Epithelial cell of prostate (primary cell): ENCODE results near the gene SUN2.

Source experiments
- DNase-seq: peaks from one replicate; pipeline ENCODE4 v3.0.0-alpha.2; 2011; ENCODE audit warnings: low read depth, low spot score
- H3K27ac ChIP-seq: fragments of 450-650 bp; 2 replicates; pipeline ENCODE4 v1.5.1; 2017; ENCODE audit warnings: mild to moderate bottlenecking

Gene SUN2

GRCh38 chr22:38704654-38705234, 51.1 kb downstream of the SUN2 start:
- DNase-seq = no peak

DNA sequence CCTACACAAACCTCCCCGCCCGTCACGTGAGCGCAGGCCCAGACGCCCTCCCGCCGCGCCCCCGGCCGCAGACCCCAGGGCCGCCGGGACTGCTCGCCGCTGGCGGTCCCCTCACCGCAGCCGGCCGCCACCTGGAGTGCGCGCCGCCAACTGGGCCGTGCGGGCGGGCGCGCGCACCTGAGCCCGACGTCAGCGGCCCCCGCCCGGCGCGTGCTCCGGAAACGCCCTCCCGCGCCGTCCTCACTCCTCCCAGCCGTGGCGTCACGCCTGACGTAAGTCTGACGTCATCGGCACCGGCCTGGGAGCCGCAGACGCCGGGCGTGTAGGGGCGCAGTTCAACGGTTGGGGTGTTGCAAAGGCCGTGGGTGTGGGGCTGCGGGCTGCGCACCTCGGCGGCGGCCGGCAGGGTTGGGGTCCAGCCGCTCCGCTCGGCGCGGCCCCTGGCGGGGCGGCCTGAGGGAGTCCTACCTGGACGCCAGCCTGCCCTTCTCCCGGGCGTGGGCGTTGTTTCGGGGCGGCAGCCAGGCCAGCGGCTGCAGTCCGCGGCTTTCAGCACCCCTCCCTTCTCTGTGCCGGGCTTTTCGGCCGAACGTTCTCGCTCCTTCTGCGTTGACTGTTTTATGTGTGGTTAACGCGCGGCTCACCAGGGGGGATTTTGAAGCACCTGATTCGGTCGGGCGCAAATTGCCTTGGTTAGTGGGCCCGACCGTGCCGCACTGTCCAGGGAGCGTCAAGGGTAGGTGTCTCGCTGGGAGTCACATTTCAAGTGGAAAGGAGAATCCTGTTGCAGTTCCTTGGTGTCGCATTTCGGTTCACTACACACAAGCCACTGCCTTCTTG, 54.8 kb downstream of the SUN2 start, which contains the start of gene JOSD1:
Gene JOSD1 (minus strand): TSS at position 155 of the 840 bp plus-strand sequence. CDS start 956 bp downstream, outside the sequence.
- DNase-seq = peak; percentile 83

More at GRCh38 chr22:38704654-38705234, 51.1 kb downstream of the SUN2 start:
- H3K27ac ChIP-seq = peak overlapping the region; percentile 72

GRCh38 chr22:38700270-38700788, 55.5 kb downstream of the SUN2 start:
- DNase-seq = no peak
- H3K27ac ChIP-seq = peak overlapping the region; percentile 91

More for the DNA sequence above, 54.8 kb downstream of the SUN2 start, which contains the start of gene JOSD1:
- peak within 1 kb of the TSS; percentile 91 for H3K27ac ChIP-seq

DNA sequence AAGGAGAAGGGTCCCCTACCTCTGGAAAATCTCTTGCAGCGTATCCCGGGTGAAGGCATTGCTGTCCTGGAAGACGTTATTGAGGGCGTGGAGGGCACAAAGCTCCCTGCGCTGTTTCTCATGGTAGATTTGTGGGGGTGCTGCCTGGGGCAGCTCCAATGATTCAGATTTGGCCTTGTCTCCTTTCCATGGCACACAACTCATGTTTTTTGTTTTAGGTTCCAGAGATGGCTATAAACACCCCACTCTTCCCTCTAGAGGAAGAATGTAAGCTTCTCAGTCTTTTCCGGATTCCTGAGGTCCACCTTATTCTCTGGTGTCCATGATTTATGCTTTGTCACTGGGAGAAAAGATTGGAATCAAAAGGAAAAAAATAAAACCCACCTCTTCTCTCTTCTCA, 56.0 kb downstream of the SUN2 start:
- peak overlapping the region; percentile 91 for H3K27ac ChIP-seq
- DNase-seq = no peak

DNA sequence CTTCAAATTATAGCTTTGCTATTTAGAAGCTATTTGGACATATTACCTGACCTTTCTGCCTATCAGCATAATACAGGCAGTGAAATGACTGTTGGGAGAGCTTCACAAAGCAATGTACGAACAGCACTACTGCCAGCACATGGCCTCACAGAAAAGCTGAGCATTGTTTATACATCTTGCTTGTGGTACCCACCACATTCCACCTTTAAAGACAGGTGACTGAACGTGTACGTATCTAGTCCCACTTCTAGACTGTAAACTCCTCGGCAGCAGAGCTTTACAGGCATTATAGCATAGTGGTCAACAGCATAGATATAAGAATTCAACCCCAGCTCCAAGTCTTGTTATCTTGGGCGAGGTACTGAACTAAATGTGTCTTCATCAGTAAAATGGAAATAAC, 56.7 kb downstream of the SUN2 start:
- DNase-seq = no peak

DNA sequence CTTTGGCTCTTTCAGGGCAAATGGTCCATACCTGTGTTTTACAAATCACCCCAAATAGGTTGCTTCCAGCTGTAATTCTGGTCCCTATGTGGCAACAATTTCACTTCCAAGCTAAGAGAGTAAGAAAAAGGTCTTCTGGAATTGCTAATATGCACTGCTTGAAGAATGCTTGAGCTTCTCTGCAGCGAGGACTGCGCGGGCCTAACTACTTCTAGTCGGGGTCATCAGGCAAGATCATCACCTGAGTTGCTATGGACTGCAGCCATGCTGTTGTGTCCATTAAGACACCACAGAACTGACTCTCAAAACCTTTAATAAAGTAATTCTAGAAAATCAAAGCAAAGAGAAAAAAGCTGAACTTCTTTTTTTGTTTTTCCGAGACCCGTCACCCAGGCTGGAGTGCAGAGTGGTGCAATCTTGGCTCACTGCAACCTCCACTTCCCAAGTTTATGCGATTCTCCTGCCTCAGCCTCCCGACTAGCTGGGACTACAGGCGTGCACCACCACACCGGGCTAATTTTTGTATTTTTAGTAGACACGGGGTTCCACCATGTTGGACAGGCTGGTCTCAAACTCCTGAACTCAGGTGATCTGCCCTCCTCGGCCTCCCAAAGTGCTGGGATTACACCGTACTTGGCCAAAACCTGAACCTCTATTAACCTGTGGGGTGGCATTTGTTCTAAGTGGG, 57.2 kb downstream of the SUN2 start:
- H3K27ac ChIP-seq = peak overlapping the region; percentile 91
- DNase-seq = no peak

More for the DNA sequence above, 56.7 kb downstream of the SUN2 start:
- H3K27ac ChIP-seq = peak overlapping the region; percentile 91

GRCh38 chr22:38697425-38698089, 58.2 kb downstream of the SUN2 start:
- H3K27ac ChIP-seq = peak overlapping the region; percentile 91
- no peak for DNase-seq

GRCh38 chr22:38696606-38697424, 59.0 kb downstream of the SUN2 start:
- DNase-seq = peak; percentile 78
- peak overlapping the region; percentile 91 for H3K27ac ChIP-seq

- H3K27ac ChIP-seq = peak overlapping the region; percentile 91
- DNase-seq = no peak
Measured at GRCh38 chr22:38694940-38695339, 60.9 kb downstream of the SUN2 start.

DNA sequence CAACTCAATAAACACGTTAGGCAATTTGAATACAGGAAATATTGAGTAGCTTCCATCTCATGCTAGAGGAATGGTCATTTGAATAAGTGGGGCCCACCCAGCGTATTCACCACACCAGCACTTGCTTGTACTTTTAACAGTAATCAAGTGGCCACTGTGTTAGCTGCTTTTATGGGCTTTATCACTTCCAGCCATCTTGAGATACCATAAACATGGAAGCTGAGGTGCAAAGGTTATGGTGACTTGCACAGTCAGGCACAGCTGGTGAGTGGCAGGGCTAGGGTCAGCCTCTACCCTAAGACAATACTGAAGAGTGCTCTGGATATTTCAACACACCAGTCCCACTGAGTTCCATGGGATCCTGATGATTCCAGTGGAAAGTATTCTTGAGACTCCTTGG, 61.7 kb downstream of the SUN2 start:
- DNase-seq = no peak
- peak overlapping the region; percentile 91 for H3K27ac ChIP-seq

DNA sequence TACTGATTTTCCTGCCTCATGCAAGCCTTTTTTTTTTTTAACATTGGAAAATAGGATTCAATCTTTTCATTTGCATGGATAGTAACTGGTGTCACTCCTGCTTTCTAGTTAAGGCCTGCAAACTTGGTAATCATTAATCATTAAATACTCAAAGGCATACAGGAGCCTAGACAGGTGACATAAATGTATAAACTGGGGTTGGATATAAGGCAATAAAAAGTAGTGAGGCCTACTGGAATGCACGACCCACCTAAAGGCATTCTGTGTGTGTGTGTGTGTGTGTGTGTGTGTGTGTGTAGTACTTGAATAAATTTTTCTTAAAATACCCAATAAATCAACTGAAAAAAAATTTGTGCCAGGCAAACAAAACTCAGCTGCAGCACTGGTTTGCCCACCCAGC, 66.1 kb downstream of the SUN2 start:
- DNase-seq = no peak
- no peak overlapping the region for H3K27ac ChIP-seq

GRCh38 chr22:38685761-38686160, 70.0 kb downstream of the SUN2 start:
- no peak overlapping the region for H3K27ac ChIP-seq
- no peak for DNase-seq

DNA sequence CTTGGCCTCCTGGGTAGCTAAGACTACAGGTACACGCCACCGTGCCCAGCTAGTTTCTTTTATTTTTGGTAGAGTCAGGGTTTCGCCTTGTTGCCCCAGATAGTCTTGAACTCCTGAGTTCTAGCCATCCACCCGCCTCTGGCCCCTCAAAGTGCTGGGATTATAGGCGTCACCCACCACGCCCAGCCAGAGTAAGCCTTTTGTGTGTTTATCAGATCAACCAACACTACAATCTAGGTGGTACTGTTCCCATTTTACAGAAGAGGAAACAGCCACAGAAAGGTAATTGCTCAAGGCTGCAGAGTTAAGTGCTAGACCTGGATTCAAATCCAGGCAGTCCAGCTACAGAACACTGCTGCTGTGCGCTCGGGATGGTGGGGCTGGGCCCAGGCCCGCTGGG, 70.9 kb downstream of the SUN2 start:
- no peak overlapping the region for H3K27ac ChIP-seq
- no peak for DNase-seq
